Fibroblast of lung (primary cell): ENCODE data around the gene TMEM248.
"Not testable (repeated sequence)": the region's sequence is repeated elsewhere in the genome, so short reads cannot be mapped to it uniquely, and the experiment has no call there.

Experiments used
- EZH2 ChIP-seq: IDR thresholded peaks from 2 replicates; pipeline ENCODE4 v1.5.1; 2012; ENCODE audit warnings: low read length, control low read depth, mild to moderate bottlenecking; ENCODE audit errors: missing control alignments
- TF ChIP-seq, protein P1 (sequence below), 2 donors: IDR thresholded peaks in 1 of 2; conservative IDR thresholded peaks in 1 of 2; 1 replicate in 1 of 2; 2 replicates in 1 of 2; pipeline ENCODE4 v1.5.1; 2011 to 2012; ENCODE audit warnings: low read length in 2 of 2, control low read depth in 1 of 2, inconsistent platforms in 1 of 2, low read depth in 1 of 2, mild to moderate bottlenecking in 1 of 2

GRCh38 chr7:66994051-66994450 is 73.0 kb downstream of the TMEM248 start:
- TF ChIP-seq, protein P1, sequence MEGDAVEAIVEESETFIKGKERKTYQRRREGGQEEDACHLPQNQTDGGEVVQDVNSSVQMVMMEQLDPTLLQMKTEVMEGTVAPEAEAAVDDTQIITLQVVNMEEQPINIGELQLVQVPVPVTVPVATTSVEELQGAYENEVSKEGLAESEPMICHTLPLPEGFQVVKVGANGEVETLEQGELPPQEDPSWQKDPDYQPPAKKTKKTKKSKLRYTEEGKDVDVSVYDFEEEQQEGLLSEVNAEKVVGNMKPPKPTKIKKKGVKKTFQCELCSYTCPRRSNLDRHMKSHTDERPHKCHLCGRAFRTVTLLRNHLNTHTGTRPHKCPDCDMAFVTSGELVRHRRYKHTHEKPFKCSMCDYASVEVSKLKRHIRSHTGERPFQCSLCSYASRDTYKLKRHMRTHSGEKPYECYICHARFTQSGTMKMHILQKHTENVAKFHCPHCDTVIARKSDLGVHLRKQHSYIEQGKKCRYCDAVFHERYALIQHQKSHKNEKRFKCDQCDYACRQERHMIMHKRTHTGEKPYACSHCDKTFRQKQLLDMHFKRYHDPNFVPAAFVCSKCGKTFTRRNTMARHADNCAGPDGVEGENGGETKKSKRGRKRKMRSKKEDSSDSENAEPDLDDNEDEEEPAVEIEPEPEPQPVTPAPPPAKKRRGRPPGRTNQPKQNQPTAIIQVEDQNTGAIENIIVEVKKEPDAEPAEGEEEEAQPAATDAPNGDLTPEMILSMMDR (conservative IDR thresholded peaks at IDR 0.05 in 1 of 2, IDR thresholded peaks at IDR 0.05 in 1 of 2; ENCODE audit: low read depth in 1 of 2, low read length in 2 of 2): not testable (repeated sequence)
- TF ChIP-seq EZH2: not testable (repeated sequence)
